ENCODE measurements around the gene CACNA2D3. TPM values are rescaled to one million over a fixed set of nuclear protein-coding genes. Genes with fewer than 3 reads are reported as not detected.

CACNA2D3 gene
- total and polyA plus RNA-seq, 2 experiments from 2014 or later: 1.1 to 2.5 TPM

DNA sequence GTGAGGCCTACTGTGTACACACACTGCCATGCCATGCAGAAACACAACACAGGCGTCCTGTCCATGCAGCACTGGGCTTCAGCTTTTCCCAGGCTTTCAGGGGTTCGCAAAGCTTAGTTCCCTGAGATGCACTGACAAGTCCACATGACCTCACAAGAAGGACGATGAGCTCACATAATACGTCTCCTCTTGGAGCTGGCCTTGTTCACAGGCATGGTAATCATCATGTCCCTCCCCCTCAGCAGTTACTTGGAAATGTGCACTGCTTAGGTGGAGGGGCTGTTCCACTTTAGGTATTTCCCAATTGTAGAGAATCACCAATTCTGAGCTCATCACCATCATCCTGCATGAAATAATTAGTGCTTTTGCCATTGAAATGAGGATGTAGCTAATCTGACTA lies 496.7 kb downstream of the CACNA2D3 start:
- DNase-seq (ENCODE audit: low spot score): no peak
- Histone ChIP-seq H3K9me2 (replicated peaks; ENCODE audit: insufficient read depth) (no peaks in the 10 kb centered on the region), H3K36me3 (replicated peaks; ENCODE audit: insufficient read depth, low read depth) (no peaks in the 10 kb centered on the region), H3K4me2 (no peak overlapping the region), H3K79me2 (no peaks in the 10 kb centered on the region), H3K4me3 (no peak overlapping the region), H3K27ac (no peak overlapping the region), H2AFZ (no peak overlapping the region), H3K4me1 (ENCODE audit: insufficient read depth) (no peaks in the 10 kb centered on the region), H4K20me1 (ENCODE audit: insufficient read depth, poor library complexity, severe bottlenecking) (no peaks in the 10 kb centered on the region), H3K27me3 (no peaks in the 10 kb centered on the region), H3K9me3 (ENCODE audit: low read depth) (no peaks in the 10 kb centered on the region)
- TF ChIP-seq EZH2phosphoT487 (IDR thresholded peaks at IDR 0.05; ENCODE audit: low read depth, severe bottlenecking, unreplicated experiment) (no peak), EZH2 (IDR thresholded peaks at IDR 0.05; ENCODE audit: borderline replicate concordance) (no peak)
- TF ChIP-seq, protein P1, sequence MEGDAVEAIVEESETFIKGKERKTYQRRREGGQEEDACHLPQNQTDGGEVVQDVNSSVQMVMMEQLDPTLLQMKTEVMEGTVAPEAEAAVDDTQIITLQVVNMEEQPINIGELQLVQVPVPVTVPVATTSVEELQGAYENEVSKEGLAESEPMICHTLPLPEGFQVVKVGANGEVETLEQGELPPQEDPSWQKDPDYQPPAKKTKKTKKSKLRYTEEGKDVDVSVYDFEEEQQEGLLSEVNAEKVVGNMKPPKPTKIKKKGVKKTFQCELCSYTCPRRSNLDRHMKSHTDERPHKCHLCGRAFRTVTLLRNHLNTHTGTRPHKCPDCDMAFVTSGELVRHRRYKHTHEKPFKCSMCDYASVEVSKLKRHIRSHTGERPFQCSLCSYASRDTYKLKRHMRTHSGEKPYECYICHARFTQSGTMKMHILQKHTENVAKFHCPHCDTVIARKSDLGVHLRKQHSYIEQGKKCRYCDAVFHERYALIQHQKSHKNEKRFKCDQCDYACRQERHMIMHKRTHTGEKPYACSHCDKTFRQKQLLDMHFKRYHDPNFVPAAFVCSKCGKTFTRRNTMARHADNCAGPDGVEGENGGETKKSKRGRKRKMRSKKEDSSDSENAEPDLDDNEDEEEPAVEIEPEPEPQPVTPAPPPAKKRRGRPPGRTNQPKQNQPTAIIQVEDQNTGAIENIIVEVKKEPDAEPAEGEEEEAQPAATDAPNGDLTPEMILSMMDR (IDR thresholded peaks at IDR 0.05; ENCODE audit: poor library complexity): no peak
- WGBS (ENCODE audit: low lambda C conversion rate, missing lambda C conversion rate): 86% methylated on average over 4 of the region's 4 CpGs

DNA sequence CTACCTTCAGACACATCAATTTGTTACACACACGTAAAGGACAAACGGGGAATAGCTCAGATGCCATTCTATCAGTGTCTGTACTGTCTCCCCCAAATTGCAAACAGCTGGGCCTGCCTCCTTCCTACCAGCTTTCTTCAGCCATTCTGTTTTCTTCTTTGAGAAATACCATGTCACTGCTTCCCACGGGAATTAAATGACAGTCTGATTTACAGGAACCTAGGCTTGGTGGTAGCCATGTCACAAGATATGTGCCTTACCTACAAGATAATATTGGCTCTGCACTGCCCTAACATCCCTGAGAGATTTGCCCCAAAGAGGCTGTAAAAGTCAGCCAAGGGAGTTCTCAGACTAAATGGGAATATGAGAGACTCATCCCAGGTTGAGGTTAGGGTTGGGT lies 497.2 kb downstream of the CACNA2D3 start:
- WGBS (ENCODE audit: low lambda C conversion rate, missing lambda C conversion rate): 58% methylated on average over 3 of the region's 3 CpGs
- H3K36me3 ChIP-seq (replicated peaks; ENCODE audit: insufficient read depth, low read depth): no peaks in the 10 kb centered on the region
- no peak overlapping the region for H3K27ac ChIP-seq
- H3K9me3 ChIP-seq (ENCODE audit: low read depth): no peaks in the 10 kb centered on the region
- no peak overlapping the region for H2AFZ ChIP-seq
- H3K9me2 ChIP-seq (replicated peaks; ENCODE audit: insufficient read depth): no peaks in the 10 kb centered on the region
- no peaks in the 10 kb centered on the region for H3K4me1 ChIP-seq (ENCODE audit: insufficient read depth)
- H4K20me1 ChIP-seq (ENCODE audit: insufficient read depth, poor library complexity, severe bottlenecking): no peaks in the 10 kb centered on the region
- H3K79me2 ChIP-seq: no peaks in the 10 kb centered on the region
- no peak overlapping the region for H3K4me3 ChIP-seq
- DNase-seq (ENCODE audit: low spot score): no peak
- TF ChIP-seq, protein P1 (IDR thresholded peaks at IDR 0.05; ENCODE audit: poor library complexity): no peak
- TF ChIP-seq EZH2phosphoT487 (IDR thresholded peaks at IDR 0.05; ENCODE audit: low read depth, severe bottlenecking, unreplicated experiment) (no peak), EZH2 (IDR thresholded peaks at IDR 0.05; ENCODE audit: borderline replicate concordance) (no peak)
- H3K4me2 ChIP-seq: no peak overlapping the region
- H3K27me3 ChIP-seq: no peaks in the 10 kb centered on the region

DNA sequence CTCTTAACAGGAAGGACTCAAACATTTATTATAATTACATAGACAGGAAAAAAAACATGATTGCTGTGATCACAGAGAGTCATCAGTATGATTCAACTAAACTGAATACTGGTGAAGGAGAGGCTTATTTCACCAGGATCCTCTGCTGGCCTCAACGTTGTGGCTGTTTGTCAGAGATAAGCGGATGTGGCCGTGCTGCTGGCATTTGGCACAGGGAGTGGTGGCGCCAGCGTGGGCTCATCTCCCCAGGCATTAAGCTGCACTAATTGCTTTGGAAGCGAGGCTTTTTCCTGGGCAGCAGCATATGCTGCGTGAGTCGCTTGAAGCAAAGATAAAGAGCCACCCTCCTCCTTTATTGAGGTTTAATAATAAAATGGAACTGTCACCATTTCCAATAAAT lies 498.8 kb downstream of the CACNA2D3 start:
- H3K9me2 ChIP-seq (replicated peaks; ENCODE audit: insufficient read depth): no peaks in the 10 kb centered on the region
- H3K4me3 ChIP-seq: no peak overlapping the region
- no peaks in the 10 kb centered on the region for H3K4me1 ChIP-seq (ENCODE audit: insufficient read depth)
- 84% methylated on average over 8 of the region's 8 CpGs for WGBS (ENCODE audit: low lambda C conversion rate, missing lambda C conversion rate)
- TF ChIP-seq EZH2phosphoT487 (IDR thresholded peaks at IDR 0.05; ENCODE audit: low read depth, severe bottlenecking, unreplicated experiment): no peak
- TF ChIP-seq EZH2 (IDR thresholded peaks at IDR 0.05; ENCODE audit: borderline replicate concordance): no peak
- TF ChIP-seq, protein P1 (IDR thresholded peaks at IDR 0.05; ENCODE audit: poor library complexity): no peak
- H3K36me3 ChIP-seq (replicated peaks; ENCODE audit: insufficient read depth, low read depth): no peaks in the 10 kb centered on the region
- H2AFZ ChIP-seq: no peak overlapping the region
- DNase-seq (ENCODE audit: low spot score): no peak
- no peaks in the 10 kb centered on the region for H4K20me1 ChIP-seq (ENCODE audit: insufficient read depth, poor library complexity, severe bottlenecking)
- no peak overlapping the region for H3K4me2 ChIP-seq
- no peak overlapping the region for H3K27ac ChIP-seq
- no peaks in the 10 kb centered on the region for H3K9me3 ChIP-seq (ENCODE audit: low read depth)
- no peaks in the 10 kb centered on the region for H3K27me3 ChIP-seq
- H3K79me2 ChIP-seq: no peaks in the 10 kb centered on the region

DNA sequence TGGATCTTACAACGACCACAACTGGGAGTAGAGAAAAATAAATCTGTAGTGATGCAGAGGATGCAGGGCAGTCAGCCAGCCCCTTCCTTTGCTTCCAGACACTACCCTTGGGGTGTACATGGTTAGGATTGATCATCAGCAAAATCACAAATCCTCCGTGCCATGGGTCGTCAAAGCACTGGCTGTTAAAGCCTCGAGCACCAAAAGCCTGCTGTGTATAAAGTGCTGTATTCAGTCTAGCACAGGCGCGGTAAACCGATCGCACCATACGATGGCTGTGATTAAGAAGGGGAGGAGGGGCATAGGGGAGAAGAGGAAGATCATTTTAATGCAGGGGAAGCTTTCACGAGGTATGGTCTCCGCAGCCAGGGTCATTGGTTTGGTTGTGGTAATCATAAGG lies 500.3 kb downstream of the CACNA2D3 start:
- Histone ChIP-seq H2AFZ (no peak overlapping the region), H3K4me2 (no peak overlapping the region), H4K20me1 (ENCODE audit: insufficient read depth, poor library complexity, severe bottlenecking) (no peaks in the 10 kb centered on the region), H3K27ac (no peak overlapping the region), H3K79me2 (no peaks in the 10 kb centered on the region), H3K36me3 (replicated peaks; ENCODE audit: insufficient read depth, low read depth) (no peaks in the 10 kb centered on the region), H3K9me3 (ENCODE audit: low read depth) (no peaks in the 10 kb centered on the region), H3K9me2 (replicated peaks; ENCODE audit: insufficient read depth) (no peaks in the 10 kb centered on the region), H3K4me3 (no peak overlapping the region), H3K4me1 (ENCODE audit: insufficient read depth) (no peaks in the 10 kb centered on the region), H3K27me3 (no peaks in the 10 kb centered on the region)
- DNase-seq (ENCODE audit: low spot score): no peak
- WGBS (ENCODE audit: low lambda C conversion rate, missing lambda C conversion rate): 95% methylated on average over 11 of the region's 11 CpGs
- TF ChIP-seq EZH2phosphoT487 (IDR thresholded peaks at IDR 0.05; ENCODE audit: low read depth, severe bottlenecking, unreplicated experiment): no peak
- no peak for TF ChIP-seq EZH2 (IDR thresholded peaks at IDR 0.05; ENCODE audit: borderline replicate concordance)
- TF ChIP-seq, protein P1 (IDR thresholded peaks at IDR 0.05; ENCODE audit: poor library complexity): no peak

Data from hepatocyte (in vitro differentiated cells).